Choroid plexus epithelial cell (primary cell): ENCODE results near the gene MAEA.
A peak's percentile ranks its signal among the peaks of the same experiment; 100 is the strongest.

Experiments
- DNase-seq: peaks from one replicate; pipeline ENCODE4 v3.0.0-alpha.2; 2010; ENCODE audit warnings: low read depth
- H3K4me3 ChIP-seq: 2 replicates; pipeline ENCODE4 v1.5.1; 2011; ENCODE audit warnings: low read depth, mild to moderate bottlenecking, control low read depth, low read length, moderate library complexity
- TF ChIP-seq, protein P1 (sequence below): conservative IDR thresholded peaks from 2 replicates; pipeline ENCODE4 v1.5.1; 2011; ENCODE audit warnings: low read depth, mild to moderate bottlenecking, control low read depth, inconsistent platforms, low read length, moderate library complexity

The MAEA gene

DNA sequence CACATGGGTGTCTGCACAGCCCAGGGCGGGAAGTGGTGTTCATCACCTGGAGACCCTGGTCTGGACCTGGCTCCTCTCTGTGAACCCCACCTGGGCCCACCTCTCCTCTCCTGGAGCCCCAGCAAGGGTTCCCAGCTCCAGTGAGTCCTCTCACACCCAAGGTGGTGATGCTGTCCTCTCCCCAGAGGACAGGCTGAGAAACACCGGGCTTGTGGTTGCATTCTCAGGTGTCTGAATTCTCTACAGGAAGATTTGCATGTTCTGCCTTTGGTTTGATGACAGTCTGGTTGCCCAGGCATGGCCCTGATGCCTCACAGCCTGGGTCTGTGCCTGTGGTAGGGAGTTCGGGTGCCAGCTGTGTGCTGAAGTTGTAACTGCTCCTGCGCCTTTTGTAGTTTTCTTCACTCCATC lies 3.8 kb downstream of the MAEA start:
- no peak overlapping the region for H3K4me3 ChIP-seq
- no peak for DNase-seq
- TF ChIP-seq, protein P1, sequence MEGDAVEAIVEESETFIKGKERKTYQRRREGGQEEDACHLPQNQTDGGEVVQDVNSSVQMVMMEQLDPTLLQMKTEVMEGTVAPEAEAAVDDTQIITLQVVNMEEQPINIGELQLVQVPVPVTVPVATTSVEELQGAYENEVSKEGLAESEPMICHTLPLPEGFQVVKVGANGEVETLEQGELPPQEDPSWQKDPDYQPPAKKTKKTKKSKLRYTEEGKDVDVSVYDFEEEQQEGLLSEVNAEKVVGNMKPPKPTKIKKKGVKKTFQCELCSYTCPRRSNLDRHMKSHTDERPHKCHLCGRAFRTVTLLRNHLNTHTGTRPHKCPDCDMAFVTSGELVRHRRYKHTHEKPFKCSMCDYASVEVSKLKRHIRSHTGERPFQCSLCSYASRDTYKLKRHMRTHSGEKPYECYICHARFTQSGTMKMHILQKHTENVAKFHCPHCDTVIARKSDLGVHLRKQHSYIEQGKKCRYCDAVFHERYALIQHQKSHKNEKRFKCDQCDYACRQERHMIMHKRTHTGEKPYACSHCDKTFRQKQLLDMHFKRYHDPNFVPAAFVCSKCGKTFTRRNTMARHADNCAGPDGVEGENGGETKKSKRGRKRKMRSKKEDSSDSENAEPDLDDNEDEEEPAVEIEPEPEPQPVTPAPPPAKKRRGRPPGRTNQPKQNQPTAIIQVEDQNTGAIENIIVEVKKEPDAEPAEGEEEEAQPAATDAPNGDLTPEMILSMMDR: no peak

DNA sequence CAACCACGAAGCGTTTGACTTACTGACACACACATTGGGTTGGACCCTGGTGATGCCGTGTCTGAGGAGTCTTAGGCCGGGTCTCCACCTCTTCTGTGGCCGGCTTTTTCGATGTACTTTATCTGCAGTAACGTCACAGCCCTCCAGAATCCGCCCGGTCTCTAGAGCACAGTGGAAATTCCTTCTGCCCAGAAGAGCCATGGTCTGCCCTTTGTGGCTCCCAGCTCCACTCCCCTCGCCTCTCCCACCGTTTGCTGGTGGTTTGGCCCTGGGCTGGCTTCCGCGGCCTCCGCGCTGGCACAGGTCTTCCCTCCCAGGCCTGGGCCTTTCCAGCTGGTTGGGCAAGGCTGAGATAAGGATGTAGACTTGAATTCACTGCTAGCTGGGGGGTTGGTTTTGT lies 4.3 kb downstream of the MAEA start:
- peak; percentile 26 for DNase-seq
- no peak overlapping the region for H3K4me3 ChIP-seq
- TF ChIP-seq, protein P1: no peak

DNA sequence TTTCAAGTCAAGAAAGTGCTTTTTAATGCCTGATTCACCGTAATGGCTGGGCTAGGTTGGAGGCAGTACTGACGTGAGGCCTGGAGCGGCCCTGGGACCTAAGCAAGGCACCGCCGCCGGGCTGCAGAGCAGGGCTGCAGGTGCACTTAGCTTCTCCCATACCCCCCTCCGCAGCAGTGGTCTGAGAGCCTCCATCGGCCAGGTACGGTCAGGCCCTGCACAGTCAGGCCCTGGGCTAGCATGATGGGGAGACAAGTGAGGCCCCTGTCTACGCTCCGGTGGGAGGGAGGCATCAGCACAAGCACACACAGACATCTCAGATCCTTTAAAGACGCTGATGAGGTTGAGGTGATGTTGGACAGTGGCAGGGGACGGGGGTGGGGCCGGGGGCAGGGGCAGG lies 4.7 kb downstream of the MAEA start:
- TF ChIP-seq, protein P1: no peak
- DNase-seq: no peak
- H3K4me3 ChIP-seq: no peak overlapping the region

DNA sequence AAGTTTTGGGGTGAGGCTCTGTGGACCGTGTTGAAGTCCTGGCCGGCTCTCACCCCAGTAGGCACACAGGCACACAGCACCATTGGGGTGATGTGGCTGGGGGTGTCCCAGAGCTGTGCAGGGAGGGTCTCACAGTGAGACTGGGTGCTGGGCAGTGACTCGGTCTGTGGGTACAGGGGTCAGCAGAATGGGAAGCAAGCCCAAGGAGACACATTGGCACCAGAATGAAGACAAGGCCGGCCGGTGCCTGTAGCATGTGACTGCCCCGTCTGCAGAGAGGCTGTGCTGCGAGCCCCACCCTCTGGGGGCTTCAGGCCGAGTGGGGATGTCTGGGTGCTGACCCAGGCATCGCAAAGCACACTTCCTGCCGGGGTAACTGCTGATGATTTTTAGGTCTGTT lies 5.2 kb downstream of the MAEA start:
- TF ChIP-seq, protein P1: no peak
- DNase-seq: no peak
- H3K4me3 ChIP-seq: no peak overlapping the region

GRCh38 chr4:1295405-1296055 lies 5.8 kb downstream of the MAEA start:
- TF ChIP-seq, protein P1: no peak
- H3K4me3 ChIP-seq: no peak overlapping the region
- DNase-seq: no peak

DNA sequence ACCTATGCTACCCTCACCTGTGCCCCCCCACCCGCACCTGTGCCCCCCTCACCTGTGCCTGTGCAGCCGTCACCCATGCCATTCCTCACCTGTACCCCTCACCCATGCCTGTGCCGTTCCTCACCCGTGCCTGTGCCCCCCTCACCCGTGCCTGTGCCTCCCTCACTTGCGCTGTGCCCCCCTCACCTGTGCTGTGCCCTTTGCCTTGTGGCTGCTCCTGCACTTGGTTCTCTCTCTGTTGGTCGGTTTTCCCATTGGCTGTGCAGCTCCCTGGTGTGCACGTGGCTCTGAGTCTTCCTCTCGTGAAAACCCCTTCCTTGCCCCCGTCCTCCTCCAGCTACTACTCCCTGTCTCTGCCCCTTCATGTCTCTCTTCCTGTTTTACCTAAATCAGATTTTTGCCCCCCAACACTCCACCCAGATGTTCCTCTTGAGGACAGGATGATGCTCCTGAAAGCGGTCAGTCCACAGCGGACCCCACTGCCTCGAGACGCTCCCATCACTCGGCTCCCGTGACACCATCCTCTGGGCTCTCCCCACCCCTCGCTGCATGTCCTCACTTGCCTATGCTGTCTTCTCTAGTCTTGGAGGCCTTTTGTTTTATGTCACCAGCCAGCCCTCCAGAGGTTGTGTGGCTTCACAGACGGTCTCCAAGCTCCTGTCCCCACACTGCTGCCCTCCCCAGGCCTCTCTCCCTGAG lies 6.8 kb downstream of the MAEA start:
- no peak overlapping the region for H3K4me3 ChIP-seq
- no peak for DNase-seq

More for the DNA sequence above, 6.8 kb downstream of the MAEA start:
- TF ChIP-seq, protein P1: no peak
